LNCAP (cell line): ENCODE measurements around the gene PCBP1.

ENCODE experiments used
- TF ChIP-seq, protein P1 (sequence below): fragments of 450-650 bp; IDR thresholded peaks from 2 replicates; pipeline ENCODE4 v1.5.1; 2017; ENCODE audit warnings: mild to moderate bottlenecking

The PCBP1 gene

DNA sequence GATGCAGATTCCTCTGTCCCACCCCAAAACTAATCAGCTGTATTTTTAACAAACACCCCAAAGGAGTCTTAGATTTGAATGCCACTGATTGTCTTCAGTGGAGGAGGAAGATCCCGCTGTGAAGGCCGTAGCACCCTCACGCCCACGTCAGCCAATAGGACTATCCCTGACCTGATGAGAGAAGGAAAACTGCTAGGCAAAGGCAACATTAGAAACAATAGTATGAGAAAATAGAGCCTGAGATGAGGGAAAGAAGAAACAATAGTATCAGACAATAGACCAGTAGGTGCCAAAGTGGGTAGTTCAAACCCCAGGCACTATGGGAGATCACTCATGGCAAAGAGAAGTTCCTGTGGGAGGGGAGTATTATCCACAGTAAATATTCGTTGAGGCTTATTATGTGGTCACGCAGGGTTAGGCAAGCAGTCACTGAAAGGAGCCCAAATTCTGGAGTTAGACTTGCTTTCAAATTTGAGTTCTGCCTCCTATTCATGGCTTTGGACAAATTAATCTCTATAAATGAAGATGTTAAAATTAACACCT lies 2.8 kb downstream of the PCBP1 start:
- TF ChIP-seq, protein P1, sequence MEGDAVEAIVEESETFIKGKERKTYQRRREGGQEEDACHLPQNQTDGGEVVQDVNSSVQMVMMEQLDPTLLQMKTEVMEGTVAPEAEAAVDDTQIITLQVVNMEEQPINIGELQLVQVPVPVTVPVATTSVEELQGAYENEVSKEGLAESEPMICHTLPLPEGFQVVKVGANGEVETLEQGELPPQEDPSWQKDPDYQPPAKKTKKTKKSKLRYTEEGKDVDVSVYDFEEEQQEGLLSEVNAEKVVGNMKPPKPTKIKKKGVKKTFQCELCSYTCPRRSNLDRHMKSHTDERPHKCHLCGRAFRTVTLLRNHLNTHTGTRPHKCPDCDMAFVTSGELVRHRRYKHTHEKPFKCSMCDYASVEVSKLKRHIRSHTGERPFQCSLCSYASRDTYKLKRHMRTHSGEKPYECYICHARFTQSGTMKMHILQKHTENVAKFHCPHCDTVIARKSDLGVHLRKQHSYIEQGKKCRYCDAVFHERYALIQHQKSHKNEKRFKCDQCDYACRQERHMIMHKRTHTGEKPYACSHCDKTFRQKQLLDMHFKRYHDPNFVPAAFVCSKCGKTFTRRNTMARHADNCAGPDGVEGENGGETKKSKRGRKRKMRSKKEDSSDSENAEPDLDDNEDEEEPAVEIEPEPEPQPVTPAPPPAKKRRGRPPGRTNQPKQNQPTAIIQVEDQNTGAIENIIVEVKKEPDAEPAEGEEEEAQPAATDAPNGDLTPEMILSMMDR, result no peak

DNA sequence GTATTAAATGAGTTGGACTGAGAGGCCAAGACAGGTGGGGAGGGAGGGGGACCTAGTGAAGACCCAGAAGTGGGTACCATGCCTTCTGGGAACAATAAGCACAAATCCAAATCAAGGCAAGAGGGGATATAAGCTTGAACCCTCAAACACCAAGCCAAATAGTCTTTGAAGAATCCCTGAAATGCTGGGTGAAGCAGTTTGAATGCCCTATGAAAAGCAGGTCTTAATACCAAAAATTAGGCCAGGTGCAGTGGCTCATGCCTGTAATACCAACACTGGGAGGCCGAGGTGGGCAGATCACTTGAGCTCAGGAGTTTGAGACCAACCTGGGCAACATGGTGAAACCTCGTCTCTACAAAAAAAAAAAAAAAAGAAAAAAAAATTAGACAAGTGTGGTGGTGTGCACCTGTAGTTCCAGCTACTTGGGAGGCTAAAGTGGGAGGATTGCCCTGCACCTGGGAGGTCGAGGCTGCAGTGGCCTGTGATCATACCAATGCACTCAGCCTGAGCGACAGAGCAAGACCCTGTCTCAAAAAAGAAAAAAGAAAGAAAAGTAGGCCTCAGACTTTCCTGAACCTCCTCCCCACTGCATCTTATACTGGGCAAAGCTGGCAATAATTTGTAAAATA lies 3.5 kb downstream of the PCBP1 start:
- TF ChIP-seq, protein P1, result no peak

DNA sequence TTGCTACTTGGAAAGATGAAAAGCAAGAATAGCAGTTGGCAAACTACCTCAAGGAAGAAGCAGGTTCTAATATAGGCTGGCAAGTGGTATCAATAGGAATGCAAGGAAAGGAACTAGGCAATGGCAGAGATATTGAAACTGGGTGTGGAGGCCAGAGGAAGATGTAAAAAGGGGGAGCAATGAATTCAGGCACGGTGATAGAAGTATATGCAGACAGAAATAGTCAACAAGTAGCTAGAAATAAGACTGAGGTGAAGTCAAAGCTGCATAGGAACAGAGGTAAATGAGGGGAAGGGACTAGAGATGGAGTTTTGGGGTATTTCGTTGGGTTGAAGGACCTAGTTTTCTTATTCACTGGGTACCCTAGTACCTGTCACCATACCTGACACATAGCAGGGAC lies 4.1 kb downstream of the PCBP1 start:
- TF ChIP-seq, protein P1, result no peak

GRCh38 chr2:70091816-70092215 lies 4.5 kb downstream of the PCBP1 start:
- TF ChIP-seq, protein P1, result no peak

- TF ChIP-seq, protein P1, result no peak
Measured at GRCh38 chr2:70094171-70094977, 7.1 kb downstream of the PCBP1 start.

- TF ChIP-seq, protein P1, result no peak
Measured at GRCh38 chr2:70094978-70095719, 7.9 kb downstream of the PCBP1 start.
